ENCODE data around the gene AGFG1. TPM values are rescaled to one million over a fixed set of nuclear protein-coding genes. Genes with fewer than 3 reads are reported as not detected.

AGFG1 gene
- total RNA-seq, 1 experiment from 2014 or later, result 122 TPM

DNA sequence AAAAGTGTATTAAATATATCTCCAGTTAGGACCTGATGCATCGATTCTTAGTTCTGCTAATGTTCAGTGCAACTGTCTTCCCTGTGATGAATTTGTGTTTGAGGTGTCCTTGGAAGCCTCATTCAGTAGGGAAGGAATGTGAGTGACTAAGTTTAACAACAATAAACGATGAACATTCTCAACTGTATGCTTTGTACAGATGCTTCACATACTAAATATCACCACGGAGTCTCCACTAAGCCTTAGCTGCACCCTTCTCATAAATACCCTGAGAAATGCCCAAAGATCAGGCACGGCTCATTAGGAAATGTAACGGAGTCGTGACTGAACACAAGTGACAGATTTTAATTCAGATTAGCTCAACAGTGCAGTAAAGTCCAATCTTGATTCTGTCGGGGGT, 24.4 kb upstream of the AGFG1 start:
- no peak overlapping the region for H3K27ac ChIP-seq (ENCODE audit: low read depth, low read length, poor library complexity, severe bottlenecking)
- ChIA-PET POLR2A (ENCODE audit: low non-redundant PET) (no interaction called here), CTCF (no interaction called here)
- no peak overlapping the region for H3K4me3 ChIP-seq (ENCODE audit: low read depth, low read length, poor library complexity, severe bottlenecking)
- no peaks in the 10 kb centered on the region for H3K27me3 ChIP-seq (replicated peaks; ENCODE audit: insufficient read depth, low read depth, low read length, poor library complexity)
- H3K9me3 ChIP-seq (ENCODE audit: low read depth, low read length, poor library complexity, severe bottlenecking), result no peaks in the 10 kb centered on the region
- TF ChIP-seq EZH2 (IDR thresholded peaks at IDR 0.05; ENCODE audit: borderline replicate concordance, low read depth, low read length, poor library complexity, severe bottlenecking), result no peak
- TF ChIP-seq, protein P1, sequence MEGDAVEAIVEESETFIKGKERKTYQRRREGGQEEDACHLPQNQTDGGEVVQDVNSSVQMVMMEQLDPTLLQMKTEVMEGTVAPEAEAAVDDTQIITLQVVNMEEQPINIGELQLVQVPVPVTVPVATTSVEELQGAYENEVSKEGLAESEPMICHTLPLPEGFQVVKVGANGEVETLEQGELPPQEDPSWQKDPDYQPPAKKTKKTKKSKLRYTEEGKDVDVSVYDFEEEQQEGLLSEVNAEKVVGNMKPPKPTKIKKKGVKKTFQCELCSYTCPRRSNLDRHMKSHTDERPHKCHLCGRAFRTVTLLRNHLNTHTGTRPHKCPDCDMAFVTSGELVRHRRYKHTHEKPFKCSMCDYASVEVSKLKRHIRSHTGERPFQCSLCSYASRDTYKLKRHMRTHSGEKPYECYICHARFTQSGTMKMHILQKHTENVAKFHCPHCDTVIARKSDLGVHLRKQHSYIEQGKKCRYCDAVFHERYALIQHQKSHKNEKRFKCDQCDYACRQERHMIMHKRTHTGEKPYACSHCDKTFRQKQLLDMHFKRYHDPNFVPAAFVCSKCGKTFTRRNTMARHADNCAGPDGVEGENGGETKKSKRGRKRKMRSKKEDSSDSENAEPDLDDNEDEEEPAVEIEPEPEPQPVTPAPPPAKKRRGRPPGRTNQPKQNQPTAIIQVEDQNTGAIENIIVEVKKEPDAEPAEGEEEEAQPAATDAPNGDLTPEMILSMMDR (conservative IDR thresholded peaks at IDR 0.05; ENCODE audit: low read depth, low read length), result no peak
- H3K4me1 ChIP-seq (ENCODE audit: insufficient read depth, low read length, poor library complexity, severe bottlenecking), result peaks cover 30% of the 10 kb centered on the region
- no peak for DNase-seq (ENCODE audit: low spot score)
- H3K36me3 ChIP-seq (ENCODE audit: insufficient read depth, low read length, poor library complexity, severe bottlenecking), result no peaks in the 10 kb centered on the region
- intact Hi-C loops (cut with micrococcal nuclease; ENCODE audit: unreplicated experiment), result no loop called here
- BruUV-seq (replicated peaks), result no TSS peak

DNA sequence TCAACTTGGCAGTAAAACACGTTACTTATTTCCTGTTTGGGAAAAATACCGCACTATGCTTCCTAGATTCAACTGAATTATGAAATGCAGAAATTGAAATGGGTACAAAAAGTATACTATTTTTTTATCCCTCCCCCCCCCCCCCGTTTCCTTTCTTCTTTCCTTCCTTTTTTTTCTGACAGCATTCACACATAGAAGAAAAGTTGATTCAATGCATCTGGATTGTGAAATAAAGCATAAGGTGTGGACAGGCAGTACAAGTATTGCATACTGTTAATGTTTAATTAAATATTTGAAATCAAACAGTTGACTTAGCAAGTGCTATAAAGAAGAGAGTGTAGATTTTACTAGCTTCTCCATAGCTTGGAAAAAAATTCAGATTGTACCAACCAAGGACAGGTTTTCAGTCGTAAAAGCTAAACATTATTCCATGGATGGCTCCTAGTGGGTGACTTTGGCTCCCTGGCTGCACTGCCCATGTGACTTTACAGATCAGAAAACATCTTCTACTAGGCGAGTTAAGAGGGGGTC, 21.6 kb upstream of the AGFG1 start:
- CTCF ChIA-PET, result no interaction called here
- Histone ChIP-seq H3K27me3 (replicated peaks; ENCODE audit: insufficient read depth, low read depth, low read length, poor library complexity) (no peaks in the 10 kb centered on the region), H3K36me3 (ENCODE audit: insufficient read depth, low read length, poor library complexity, severe bottlenecking) (no peaks in the 10 kb centered on the region), H3K27ac (ENCODE audit: low read depth, low read length, poor library complexity, severe bottlenecking) (peak overlapping the region; percentile 39), H3K4me3 (ENCODE audit: low read depth, low read length, poor library complexity, severe bottlenecking) (no peak overlapping the region), H3K9me3 (ENCODE audit: low read depth, low read length, poor library complexity, severe bottlenecking) (no peaks in the 10 kb centered on the region), H3K4me1 (ENCODE audit: insufficient read depth, low read length, poor library complexity, severe bottlenecking) (peaks cover 33% of the 10 kb centered on the region)
- no peak for DNase-seq (ENCODE audit: low spot score)
- TF ChIP-seq, protein P1 (conservative IDR thresholded peaks at IDR 0.05; ENCODE audit: low read depth, low read length), result no peak
- no peak for TF ChIP-seq EZH2 (IDR thresholded peaks at IDR 0.05; ENCODE audit: borderline replicate concordance, low read depth, low read length, poor library complexity, severe bottlenecking)
- intact Hi-C loops (cut with micrococcal nuclease; ENCODE audit: unreplicated experiment), result no loop called here
- POLR2A ChIA-PET (ENCODE audit: low non-redundant PET), result no interaction called here
- no TSS peak for BruUV-seq (replicated peaks)

DNA sequence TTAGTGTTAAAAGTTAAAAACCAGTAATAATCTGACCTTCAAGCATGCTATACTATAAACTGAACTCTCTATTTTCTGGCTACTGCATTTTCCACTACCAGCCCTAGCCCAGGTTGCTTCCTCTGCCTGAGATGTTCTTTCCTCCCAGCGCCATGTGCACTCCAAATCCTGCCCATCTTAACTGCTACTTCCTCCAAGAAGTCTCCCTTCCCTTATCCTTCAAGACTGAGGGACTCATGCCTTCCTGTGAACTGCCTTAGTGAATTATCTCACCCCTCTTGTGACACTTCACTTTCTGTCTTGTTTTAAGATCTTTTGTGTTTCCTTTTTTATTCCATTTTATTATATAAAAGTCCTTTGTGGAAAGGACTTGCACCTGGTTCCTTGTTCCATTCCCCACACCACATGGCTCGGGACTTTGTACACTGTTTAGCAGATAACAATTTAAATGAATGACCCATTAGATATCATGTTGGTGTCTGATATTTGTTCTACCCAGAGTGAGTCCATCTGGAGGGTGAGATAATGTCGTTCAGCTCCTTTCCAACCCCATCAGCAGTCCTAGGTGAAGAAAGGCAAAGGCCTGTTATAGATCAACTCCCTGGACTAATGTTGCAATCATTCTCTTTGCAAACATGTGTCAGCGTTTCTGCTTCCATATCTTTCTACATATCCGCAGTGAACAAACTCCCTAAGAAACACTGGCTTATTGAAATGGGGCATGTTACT, 20.9 kb upstream of the AGFG1 start:
- ChIA-PET CTCF (no interaction called here), POLR2A (ENCODE audit: low non-redundant PET) (no interaction called here)

More for the DNA sequence above, 20.9 kb upstream of the AGFG1 start:
- Histone ChIP-seq H3K36me3 (ENCODE audit: insufficient read depth, low read length, poor library complexity, severe bottlenecking) (no peaks in the 10 kb centered on the region), H3K27ac (ENCODE audit: low read depth, low read length, poor library complexity, severe bottlenecking) (peak overlapping the region; percentile 39), H3K4me3 (ENCODE audit: low read depth, low read length, poor library complexity, severe bottlenecking) (no peak overlapping the region), H3K4me1 (ENCODE audit: insufficient read depth, low read length, poor library complexity, severe bottlenecking) (peaks cover 33% of the 10 kb centered on the region), H3K9me3 (ENCODE audit: low read depth, low read length, poor library complexity, severe bottlenecking) (no peaks in the 10 kb centered on the region), H3K27me3 (replicated peaks; ENCODE audit: insufficient read depth, low read depth, low read length, poor library complexity) (no peaks in the 10 kb centered on the region)
- DNase-seq (ENCODE audit: low spot score), result no peak
- TF ChIP-seq EZH2 (IDR thresholded peaks at IDR 0.05; ENCODE audit: borderline replicate concordance, low read depth, low read length, poor library complexity, severe bottlenecking), result no peak
- TF ChIP-seq, protein P1 (conservative IDR thresholded peaks at IDR 0.05; ENCODE audit: low read depth, low read length), result no peak
- intact Hi-C loops (cut with micrococcal nuclease; ENCODE audit: unreplicated experiment), result no loop called here
- no TSS peak for BruUV-seq (replicated peaks)

Measured in A673 (cell line).